Activated naive CD4-positive, alpha-beta T cell treated with anti-CD3 and anti-CD28 coated beads, Interleukin-2, amount 50 U/mL, for 16 hours (primary cell): ENCODE results near the gene IL7R.
A peak's percentile ranks its signal among the peaks of the same experiment; 100 is the strongest.
"Not testable (repeated sequence)": the region's sequence is repeated elsewhere in the genome, so short reads cannot be mapped to it uniquely, and the experiment has no call there.

Experiments
- DNase-seq: peaks from one replicate; pipeline ENCODE4 v3.0.0-alpha.2; 2020

The IL7R gene

GRCh38 chr5:35845508-35845907 lies 11.2 kb upstream of the IL7R start:
- not testable (repeated sequence) for DNase-seq

GRCh38 chr5:35847491-35847890 lies 9.2 kb upstream of the IL7R start:
- no peak for DNase-seq

GRCh38 chr5:35847961-35848360 lies 8.7 kb upstream of the IL7R start:
- no peak for DNase-seq

- DNase-seq, result no peak
These were observed 6.8 kb upstream of the IL7R start for GRCh38 chr5:35849860-35850259.

- no peak for DNase-seq
These were observed 5.6 kb upstream of the IL7R start for GRCh38 chr5:35850967-35851680.

- peak; percentile 60 for DNase-seq
These were observed 4.5 kb upstream of the IL7R start for GRCh38 chr5:35852084-35852734.

- no peak for DNase-seq
These were observed 3.9 kb upstream of the IL7R start for GRCh38 chr5:35852773-35853172.

GRCh38 chr5:35853631-35854030 lies 3.1 kb upstream of the IL7R start:
- peak; percentile 74 for DNase-seq

GRCh38 chr5:35854248-35854647 lies 2.4 kb upstream of the IL7R start:
- DNase-seq, result peak; percentile 67

- no peak for DNase-seq
These were observed 1.5 kb upstream of the IL7R start for GRCh38 chr5:35855187-35855586.

GRCh38 chr5:35856186-35856764 lies 416 bp upstream of the IL7R start:
- DNase-seq, result not testable (repeated sequence)

GRCh38 chr5:35857606-35858205 lies 1.0 kb downstream of the IL7R start:
- DNase-seq, result no peak

- DNase-seq, result no peak
These were observed 2.5 kb downstream of the IL7R start for GRCh38 chr5:35859101-35859661.

GRCh38 chr5:35860686-35861085 lies 4.0 kb downstream of the IL7R start:
- DNase-seq, result no peak

GRCh38 chr5:35861718-35862117 lies 5.0 kb downstream of the IL7R start:
- no peak for DNase-seq

- no peak for DNase-seq
These were observed 5.4 kb downstream of the IL7R start for GRCh38 chr5:35862126-35862525.

GRCh38 chr5:35863159-35863558 lies 6.5 kb downstream of the IL7R start:
- DNase-seq, result no peak

- no peak for DNase-seq
These were observed 11.3 kb downstream of the IL7R start for GRCh38 chr5:35867998-35868397.

GRCh38 chr5:35869685-35870277 lies 13.1 kb downstream of the IL7R start:
- DNase-seq, result no peak

- DNase-seq, result no peak
These were observed 13.9 kb downstream of the IL7R start for GRCh38 chr5:35870605-35871004.

GRCh38 chr5:35876454-35876853 lies 19.8 kb downstream of the IL7R start:
- no peak for DNase-seq

GRCh38 chr5:35876922-35877321 lies 20.2 kb downstream of the IL7R start:
- DNase-seq, result no peak

- no peak for DNase-seq
These were observed 21.0 kb downstream of the IL7R start for GRCh38 chr5:35877655-35878054.
